IMR-90 (cell line): ENCODE data around the gene ADGRB3. TPM values are rescaled to one million over a fixed set of nuclear protein-coding genes. Genes with fewer than 3 reads are reported as not detected.

ENCODE experiments used
- ATAC-seq: fragments of 200-7000 bp; cut with Tn5 transposase; 2 replicates; pipeline ENCODE4 v1.9.1; 2020; ENCODE audit warnings: low read depth, mild to moderate bottlenecking, moderate library complexity
- BruUV-seq: library from RNA; stranded (reverse); fragments of 400-500 nt; replicated peaks from 2 replicates; lab custom pipeline; 2021; lab: Mats Ljungman, UMichigan
- CTCF ChIA-PET: fragments of 300-600 bp; formaldehyde crosslinking; extraction: SDS; loops from one replicate; lab custom pipeline; 2021; ENCODE audit warnings: antibody characterized with exemption; lab: Yijun Ruan, JAX
- POLR2A ChIA-PET: fragments of 300-600 bp; sonication (Branson Sonifier 250); formaldehyde crosslinking; loops from one replicate; lab custom pipeline; 2022; ENCODE audit warnings: antibody characterized with exemption; ENCODE audit not compliant: unreplicated experiment; lab: Charles Lee
- DNase-seq: peaks from one replicate; pipeline ENCODE4 v3.0.0; 2013
- H2AFZ ChIP-seq: replicated peaks from 2 replicates; pipeline ENCODE3; 2013; ENCODE audit warnings: low read length, mild to moderate bottlenecking; ENCODE audit not compliant: poor library complexity
- H2AK5ac ChIP-seq: 2 replicates; pipeline ENCODE4 v1.6.1; 2013; ENCODE audit warnings: low read depth, low read length, inconsistent platforms
- H2AK9ac ChIP-seq: replicated peaks from 2 replicates; pipeline ENCODE3; 2013; ENCODE audit warnings: mild to moderate bottlenecking, low read depth, low read length, moderate library complexity; ENCODE audit not compliant: poor library complexity
- H2BK120ac ChIP-seq: 2 replicates; pipeline ENCODE4 v1.6.1; 2013; ENCODE audit warnings: low read depth, low read length, inconsistent platforms
- H2BK15ac ChIP-seq: 3 replicates; pipeline ENCODE4 v1.6.1; 2013; ENCODE audit warnings: low read depth, low read length, inconsistent platforms
- H2BK20ac ChIP-seq: 2 replicates; pipeline ENCODE4 v1.6.1; 2013; ENCODE audit warnings: low read depth, mild to moderate bottlenecking, inconsistent platforms, low read length, moderate library complexity
- H2BK5ac ChIP-seq: 2 replicates; pipeline ENCODE4 v1.6.1; 2013; ENCODE audit warnings: mild to moderate bottlenecking, low read depth, low read length, inconsistent platforms; ENCODE audit not compliant: poor library complexity, severe bottlenecking
- H3K14ac ChIP-seq: replicated peaks from 2 replicates; pipeline ENCODE4 v1.6.1; 2013; ENCODE audit warnings: low read depth, low read length, inconsistent platforms
- H3K18ac ChIP-seq: 2 replicates; pipeline ENCODE4 v1.6.1; 2013; ENCODE audit warnings: low read depth, low read length, control low read depth
- H3K23ac ChIP-seq: 2 replicates; pipeline ENCODE4 v1.6.1; 2013; ENCODE audit warnings: low read depth, low read length, inconsistent platforms
- H3K27ac ChIP-seq: 2 replicates; pipeline ENCODE4 v1.5.1; 2013; ENCODE audit warnings: mild to moderate bottlenecking, control low read depth, low read length; ENCODE audit not compliant: insufficient read depth
- H3K27me3 ChIP-seq: 2 replicates; pipeline ENCODE4 v1.6.1; 2013; ENCODE audit warnings: low read length; ENCODE audit not compliant: control insufficient read depth, insufficient read depth
- H3K36me3 ChIP-seq: 2 replicates; pipeline ENCODE4 v1.6.1; 2013; ENCODE audit warnings: low read length, mixed read lengths; ENCODE audit not compliant: control insufficient read depth, insufficient read depth
- H3K4ac ChIP-seq: 2 replicates; pipeline ENCODE4 v1.6.1; 2013; ENCODE audit warnings: low read depth, low read length, inconsistent platforms
- H3K4me1 ChIP-seq: 2 replicates; pipeline ENCODE4 v1.6.1; 2013; ENCODE audit warnings: low read length, mixed read lengths; ENCODE audit not compliant: control insufficient read depth, insufficient read depth
- H3K4me2 ChIP-seq: 2 replicates; pipeline ENCODE4 v1.6.1; 2013; ENCODE audit warnings: low read depth, mild to moderate bottlenecking, control low read depth, low read length, moderate library complexity
- H3K4me3 ChIP-seq: 2 replicates; pipeline ENCODE4 v1.5.1; 2013; ENCODE audit warnings: low read depth, mild to moderate bottlenecking, control low read depth, low read length, moderate library complexity; ENCODE audit not compliant: insufficient read depth
- H3K56ac ChIP-seq: 2 replicates; pipeline ENCODE4 v1.6.1; 2013; ENCODE audit warnings: low read length, inconsistent platforms; ENCODE audit not compliant: insufficient read depth; ENCODE audit errors: extremely low read depth
- H3K79me1 ChIP-seq, 2 experiments: 2 replicates each; pipeline ENCODE4 v1.6.1; 2013; ENCODE audit warnings: low read length in 2 of 2, inconsistent platforms in 1 of 2, low read depth in 1 of 2
- H3K9ac ChIP-seq: 2 replicates; pipeline ENCODE4 v1.6.1; 2013; ENCODE audit warnings: low read depth, low read length, control low read depth
- H3K9me1 ChIP-seq: 2 replicates; pipeline ENCODE4 v1.6.1; 2013; ENCODE audit warnings: low read length, inconsistent platforms; ENCODE audit not compliant: insufficient read depth
- H3K9me3 ChIP-seq: 2 replicates; pipeline ENCODE4 v1.6.1; 2013; ENCODE audit warnings: low read length; ENCODE audit not compliant: control insufficient read depth, insufficient read depth
- H4K20me1 ChIP-seq: 2 replicates; pipeline ENCODE4 v1.6.1; 2013; ENCODE audit warnings: low read length, inconsistent platforms; ENCODE audit not compliant: insufficient read depth
- H4K5ac ChIP-seq: 2 replicates; pipeline ENCODE4 v1.6.1; 2013; ENCODE audit warnings: mild to moderate bottlenecking, low read depth, low read length, control low read depth
- H4K8ac ChIP-seq, 2 experiments: 2 replicates each; pipeline ENCODE4 v1.6.1; 2013; ENCODE audit warnings: low read depth in 2 of 2, low read length in 2 of 2, control low read depth in 1 of 2, inconsistent platforms in 1 of 2
- H4K91ac ChIP-seq: 2 replicates; pipeline ENCODE4 v1.6.1; 2013; ENCODE audit warnings: low read depth, low read length, inconsistent platforms; ENCODE audit not compliant: insufficient read depth
- BHLHE40 ChIP-seq: fragments of 150-350 bp; IDR thresholded peaks from 2 replicates; pipeline ENCODE4 v1.6.1; 2016; ENCODE audit warnings: mild to moderate bottlenecking, low read depth, low read length
- ELK1 ChIP-seq: fragments of 150-350 bp; IDR thresholded peaks from 2 replicates; pipeline ENCODE4 v1.6.1; 2016; ENCODE audit warnings: low read depth, mild to moderate bottlenecking, low read length, moderate library complexity, borderline replicate concordance
- FOS ChIP-seq: fragments of 150-350 bp; IDR thresholded peaks from 2 replicates; pipeline ENCODE4 v1.6.1; 2016; ENCODE audit warnings: low read depth, low read length
- MAZ ChIP-seq: IDR thresholded peaks from 2 replicates; pipeline ENCODE4 v1.6.1; 2012; ENCODE audit warnings: low read depth, mild to moderate bottlenecking, low read length, improper control_type of control experiment, moderate library complexity, borderline replicate concordance
- USF2 ChIP-seq: fragments of 150-350 bp; IDR thresholded peaks from 2 replicates; pipeline ENCODE4 v1.6.1; 2017; ENCODE audit warnings: mild to moderate bottlenecking, antibody characterized with exemption, low read length, low read depth
- WGBS, 2 experiments: methylation state at CpG; one replicate each; pipeline versions ENCODE4 v1.1.5 to v1.1.7; 2013; ENCODE audit warnings: missing lambda C conversion rate in 2 of 2; ENCODE audit not compliant: insufficient read length in 1 of 2; ENCODE audit errors: extremely low coverage in 2 of 2; 5-methylcytosine and 5-hydroxymethylcytosine counted together
- dilution Hi-C: fragments of 300-500 bp; cut with HindIII; formaldehyde crosslinking; loops from one replicate; pipeline ENCODE4 v1.14.3; 2018; ENCODE audit warnings: low sequenced_read_pairs; ENCODE audit not compliant: unreplicated experiment
- in situ Hi-C: fragments of 300-500 bp; cut with MboI; formaldehyde crosslinking; loops from 3 replicates; pipeline ENCODE4 v1.14.3; 2019; ENCODE audit warnings: low sequenced_read_pairs, inconsistent platforms, mixed read lengths
- intact Hi-C: fragments of 100-400 bp; cut with micrococcal nuclease; formaldehyde crosslinking; loops from 2 replicates; pipeline ENCODE4 v1.10.0; 2022
- polyA plus RNA-seq, 3 experiments: library from polyadenylated mRNA; depleted of rRNA; stranded (reverse); fragments of >200 nt; gene quantifications; 2 replicates each; pipeline ENCODE4 v1.2.3, GENCODE V29; 2012; ENCODE audit warnings: low replicate concordance in 1 of 3
- total RNA-seq: library from RNA; depleted of rRNA; stranded (reverse); fragments of >200 nt; gene quantifications from 2 replicates; pipeline ENCODE4 v1.2.3, GENCODE V29; 2012

Gene ADGRB3
- total and polyA plus RNA-seq, 2 of the 4 experiments (the other 2 are of a cell fraction) = not detected

- Histone ChIP-seq H3K14ac (no peak overlapping the region), H4K20me1 (no peaks in the 10 kb centered on the region), H2AK9ac (no peak overlapping the region), H3K18ac (no peak overlapping the region), H3K4me1 (no peaks in the 10 kb centered on the region), H3K4me2 (no peak overlapping the region), H3K27ac (no peak overlapping the region), H2AK5ac (no peak overlapping the region), H2BK20ac (no peak overlapping the region), H3K23ac (no peak overlapping the region), H2BK5ac (no peak overlapping the region), H4K8ac (no peak overlapping the region), H3K9me1 (no peaks in the 10 kb centered on the region), H3K79me1 (no peaks in the 10 kb centered on the region), H3K9me3 (no peaks in the 10 kb centered on the region), H3K4me3 (no peak overlapping the region), H3K27me3 (no peaks in the 10 kb centered on the region), H3K56ac (no peak overlapping the region), H3K36me3 (no peaks in the 10 kb centered on the region), H2BK120ac (no peak overlapping the region), H4K91ac (no peak overlapping the region), H4K5ac (no peak overlapping the region), H3K9ac (no peak overlapping the region), H2BK15ac (no peak overlapping the region), H3K4ac (no peak overlapping the region), H2AFZ (no peak overlapping the region)
- no TSS peak for BruUV-seq
- dilution Hi-C loops = no loop called here
- ATAC-seq (no peak), DNase-seq (no peak)
- ChIA-PET POLR2A (no interaction called here), CTCF (no interaction called here)
- intact Hi-C loops = no loop called here
- in situ Hi-C loops = no loop called here
- TF ChIP-seq ELK1 (no peak), MAZ (no peak), USF2 (no peak), FOS (no peak), BHLHE40 (no peak)
- WGBS, 2 experiments = no CpG with 5 or more reads among the region's 2 CpGs
Observed at GRCh38 chr6:68722891-68723527, 87.9 kb downstream of the ADGRB3 start.
